ENCODE results near the gene CFAP100. TPM values are rescaled to one million over a fixed set of nuclear protein-coding genes. Genes with fewer than 3 reads are reported as not detected.

CFAP100 gene
- total RNA-seq, 1 donor from 2014 or later: 2.0 TPM

DNA sequence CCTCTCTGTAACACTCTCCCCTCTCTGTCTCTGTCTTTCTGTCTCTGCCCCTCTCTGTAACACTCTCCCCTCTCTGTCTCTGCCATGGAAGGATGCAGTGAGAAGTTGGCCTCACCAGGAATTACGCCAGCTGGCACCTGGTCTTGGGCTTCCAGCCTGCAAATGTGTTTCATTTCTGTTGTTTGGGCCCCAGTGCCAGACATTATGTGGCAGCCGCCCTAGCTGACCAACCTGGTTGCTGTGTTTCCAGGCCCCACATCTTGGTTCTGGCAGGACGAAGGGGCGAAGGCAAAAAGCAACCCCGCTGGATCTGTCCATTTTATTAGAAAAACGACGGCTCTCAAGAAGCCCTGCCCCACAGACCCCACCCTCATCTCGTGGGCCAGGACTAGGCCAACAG lies 86.2 kb downstream of the CFAP100 start:
- no peak for DNase-seq

- no peak for DNase-seq
Measured at GRCh38 chr3:126481808-126482502, 87.2 kb downstream of the CFAP100 start.

DNA sequence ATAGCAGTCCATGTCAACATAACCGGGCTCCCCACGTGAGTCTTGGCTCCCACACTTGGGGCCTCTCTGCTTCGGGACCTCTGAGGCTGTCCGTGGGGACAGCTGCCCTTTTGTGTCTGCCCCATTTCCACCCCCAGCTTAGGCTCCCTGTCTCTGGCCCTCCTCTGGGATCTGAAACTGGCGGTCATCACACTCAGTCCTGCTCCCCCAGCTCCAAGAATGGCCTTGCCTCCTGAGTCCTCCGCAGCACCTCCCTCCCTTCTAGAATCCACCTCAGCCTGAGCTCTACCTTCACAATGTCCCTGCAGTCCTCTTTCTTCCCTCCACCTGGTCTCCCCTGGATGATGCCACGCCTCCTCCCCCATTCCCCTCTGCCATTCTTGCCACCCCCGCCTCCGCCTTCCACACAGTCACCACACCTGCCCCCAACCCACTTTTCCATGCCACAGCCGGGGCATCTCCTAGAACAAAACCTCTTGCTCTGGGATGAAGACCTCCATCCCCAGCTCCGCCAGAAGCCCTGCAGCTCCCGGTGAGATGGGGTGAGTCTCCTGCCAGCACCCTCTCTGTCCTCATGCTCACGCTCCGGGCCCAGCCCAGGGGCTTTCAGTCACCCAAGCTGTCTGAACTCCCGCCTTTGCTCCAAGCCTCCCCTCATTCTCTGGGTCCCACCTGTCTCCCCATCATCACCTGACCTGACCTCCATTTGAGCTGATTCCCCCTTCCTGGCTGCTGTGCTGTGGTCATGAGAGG lies 88.0 kb downstream of the CFAP100 start:
- DNase-seq: no peak

GRCh38 chr3:126483321-126483761 lies 88.6 kb downstream of the CFAP100 start:
- DNase-seq: no peak

DNA sequence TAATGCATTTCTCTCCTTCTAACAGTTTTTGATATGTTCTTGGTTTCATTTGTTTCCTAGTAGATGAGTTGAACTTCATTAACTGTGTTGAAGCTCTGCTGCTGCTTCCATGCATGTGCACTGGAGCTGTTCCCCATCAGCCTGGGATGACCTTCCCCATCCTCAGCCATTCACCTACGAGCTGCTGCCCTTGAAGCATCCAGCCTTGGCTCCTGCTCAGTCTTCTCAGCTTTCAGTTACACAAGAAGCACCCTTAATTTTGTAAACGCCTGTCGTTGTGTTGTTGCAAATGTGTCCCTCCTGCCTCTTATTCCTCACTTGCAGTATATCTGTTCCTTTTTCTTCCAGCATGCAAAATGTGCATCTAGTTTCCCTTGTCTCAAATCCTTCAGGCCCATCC lies 89.4 kb downstream of the CFAP100 start:
- DNase-seq: no peak

DNA sequence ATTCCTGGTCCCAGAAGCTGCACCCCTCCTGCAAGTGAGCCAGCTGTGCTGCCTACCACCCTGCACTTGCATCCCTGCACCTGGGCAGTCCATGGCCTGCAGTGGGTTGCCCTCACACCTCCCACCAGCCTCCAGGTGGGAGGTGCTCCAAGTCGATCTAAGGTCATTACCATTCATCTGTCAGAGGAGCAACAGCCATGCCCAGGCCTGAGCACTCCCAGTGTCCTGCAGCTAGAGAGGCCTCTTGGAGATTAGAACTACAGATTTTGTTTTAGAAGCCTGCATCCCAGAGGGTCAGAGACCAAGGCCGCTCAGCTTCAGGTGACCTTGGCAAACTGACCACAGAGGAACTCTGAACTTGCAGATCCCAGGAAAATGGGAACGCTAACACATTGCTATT lies 90.0 kb downstream of the CFAP100 start:
- DNase-seq: no peak

DNA sequence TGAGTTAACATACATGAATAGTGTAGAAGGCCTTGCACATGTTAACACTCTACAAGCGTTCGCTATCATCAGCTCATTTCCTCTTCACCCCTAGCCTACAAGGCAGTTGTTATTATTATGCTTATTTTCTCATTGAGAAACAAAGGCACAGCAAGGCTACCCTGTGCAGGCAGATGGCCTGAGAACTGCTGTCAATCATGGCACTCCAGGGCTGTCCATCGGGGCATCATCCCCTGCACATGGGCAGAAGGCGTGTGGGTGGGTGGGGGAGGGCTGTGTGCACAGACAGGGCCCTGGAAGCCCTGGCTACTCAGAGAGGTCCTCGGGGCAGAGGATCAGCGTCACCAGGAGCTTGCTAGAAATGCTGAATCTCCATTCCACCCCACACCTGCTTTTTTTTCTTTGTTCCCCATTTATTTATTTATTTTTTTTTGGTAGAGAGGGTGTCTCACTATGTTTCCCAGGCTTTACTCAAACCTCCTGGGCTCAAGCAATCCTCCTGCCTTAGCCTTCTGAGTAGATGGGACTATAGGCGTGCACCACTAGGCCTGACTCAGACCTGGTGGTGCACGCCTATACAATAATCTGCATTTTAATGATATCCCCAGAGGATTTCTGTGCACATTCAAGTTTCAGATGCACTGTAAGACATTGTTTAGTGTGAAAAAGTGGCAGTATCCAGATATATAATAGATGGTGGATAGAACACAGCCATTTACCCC lies 90.6 kb downstream of the CFAP100 start:
- no peak for DNase-seq

GRCh38 chr3:126485956-126486355 lies 91.2 kb downstream of the CFAP100 start:
- no peak for DNase-seq

Other genes starting within 250 kb of the CFAP100 start
- gene ALDH1L1, start 214.3 kb upstream of the CFAP100 start, total RNA-seq: 2.7 TPM
- gene KLF15, start 37.5 kb upstream of the CFAP100 start, total RNA-seq: 2.8 TPM
- gene ZXDC, start 81.0 kb downstream of the CFAP100 start, total RNA-seq: 40.7 TPM
- gene UROC1, start 122.9 kb downstream of the CFAP100 start, total RNA-seq: not detected
- gene CHST13, start 129.2 kb downstream of the CFAP100 start, total RNA-seq: not detected
- gene C3orf22, start 164.0 kb downstream of the CFAP100 start, total RNA-seq: not detected